ENCODE data around the gene BFSP1.

BFSP1 gene

DNA sequence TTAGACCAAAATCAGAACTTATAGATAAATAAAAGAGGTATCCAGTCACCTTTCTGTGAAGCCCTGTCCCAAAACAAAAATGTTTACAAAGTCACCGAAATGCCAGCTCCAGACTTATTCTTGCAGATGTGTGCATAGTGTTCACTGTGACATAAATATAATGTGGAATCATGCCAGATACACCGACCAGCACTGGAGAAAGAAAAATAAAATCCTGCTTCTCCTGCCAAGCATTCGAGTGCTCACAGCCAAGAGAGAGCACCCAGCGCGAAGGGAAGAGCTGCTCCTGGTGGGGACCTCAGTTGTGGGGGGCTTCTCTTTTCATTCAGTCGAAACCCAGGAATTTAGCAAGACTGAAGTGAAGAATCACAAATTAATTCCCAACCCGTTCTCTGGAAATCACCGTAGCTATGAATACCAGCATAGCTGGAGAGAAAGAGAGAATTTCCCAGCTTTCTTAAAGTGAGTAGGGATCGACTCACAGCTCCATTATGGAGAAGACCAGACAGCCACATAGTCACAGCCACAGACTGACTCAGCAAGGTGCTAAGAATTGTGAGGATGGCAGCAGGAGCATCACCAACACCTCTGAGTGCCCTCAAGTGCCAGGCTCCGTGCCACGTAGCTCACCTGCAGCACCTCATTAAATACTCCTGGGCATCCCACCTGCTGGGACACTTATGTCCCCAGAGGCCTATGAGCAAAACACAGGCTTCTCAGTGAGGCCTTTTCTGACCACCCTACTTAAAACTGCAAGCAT is 33.2 kb downstream of the BFSP1 start:
- intact Hi-C loops (cut with DNase I; ENCODE audit: low total_unique reads) = no loop called here
- H3K4me1 ChIP-seq = peaks cover 0 to 10% (median 6%) of the 10 kb centered on the region in 4 donors
- TF ChIP-seq CTCF (IDR thresholded peaks at IDR 0.05) = no peak
- H3K27ac ChIP-seq = no peak overlapping the region
- H3K36me3 ChIP-seq = no peaks in the 10 kb centered on the region
- H3K4me3 ChIP-seq = no peak overlapping the region
- DNase-seq = no peak
- H3K27me3 ChIP-seq = no peaks in the 10 kb centered on the region
- H3K9me3 ChIP-seq = no peaks in the 10 kb centered on the region

GRCh38 chr20:17495826-17496225 is 35.4 kb downstream of the BFSP1 start:
- H3K27ac ChIP-seq = no peak overlapping the region
- no peak for DNase-seq
- no peaks in the 10 kb centered on the region for H3K36me3 ChIP-seq
- H3K9me3 ChIP-seq = no peaks in the 10 kb centered on the region
- H3K4me3 ChIP-seq = no peak overlapping the region
- no peak for TF ChIP-seq CTCF (IDR thresholded peaks at IDR 0.05)
- peaks cover 0 to 10% (median 6%) of the 10 kb centered on the region in 4 donors for H3K4me1 ChIP-seq
- intact Hi-C loops (cut with DNase I; ENCODE audit: low total_unique reads) = no loop called here
- H3K27me3 ChIP-seq = no peaks in the 10 kb centered on the region

- no peak overlapping the region for H3K27ac ChIP-seq
- DNase-seq = no peak
- TF ChIP-seq CTCF (IDR thresholded peaks at IDR 0.05) = no peak
- H3K9me3 ChIP-seq = no peaks in the 10 kb centered on the region
- H3K36me3 ChIP-seq = no peaks in the 10 kb centered on the region
- intact Hi-C loops (cut with DNase I; ENCODE audit: low total_unique reads) = no loop called here
- no peak overlapping the region for H3K4me3 ChIP-seq
- H3K4me1 ChIP-seq = peaks cover 0 to 10% (median 6%) of the 10 kb centered on the region in 4 donors
- no peaks in the 10 kb centered on the region for H3K27me3 ChIP-seq
These were observed 37.0 kb downstream of the BFSP1 start for GRCh38 chr20:17494201-17494600.

- H3K27me3 ChIP-seq = no peaks in the 10 kb centered on the region
- H3K4me1 ChIP-seq = peaks cover 0 to 9% (median 5%) of the 10 kb centered on the region in 4 donors
- no peak overlapping the region for H3K27ac ChIP-seq
- no peak for TF ChIP-seq CTCF (IDR thresholded peaks at IDR 0.05)
- DNase-seq = no peak
- H3K4me3 ChIP-seq = no peak overlapping the region
- intact Hi-C loops (cut with DNase I; ENCODE audit: low total_unique reads) = no loop called here
- H3K9me3 ChIP-seq = no peaks in the 10 kb centered on the region
- no peaks in the 10 kb centered on the region for H3K36me3 ChIP-seq
These were observed 38.0 kb downstream of the BFSP1 start for GRCh38 chr20:17493173-17493572.

- intact Hi-C loops (cut with DNase I; ENCODE audit: low total_unique reads) = no loop called here
- H3K4me3 ChIP-seq = no peak overlapping the region
- H3K4me1 ChIP-seq = no peaks in the 10 kb centered on the region
- no peaks in the 10 kb centered on the region for H3K9me3 ChIP-seq
- H3K27ac ChIP-seq = no peak overlapping the region
- TF ChIP-seq CTCF (IDR thresholded peaks at IDR 0.05) = no peak
- no peaks in the 10 kb centered on the region for H3K36me3 ChIP-seq
- H3K27me3 ChIP-seq = no peaks in the 10 kb centered on the region
- no peak for DNase-seq
These were observed 39.7 kb downstream of the BFSP1 start for GRCh38 chr20:17491488-17491887.
